OCI-LY7 (cell line): ENCODE measurements around the gene PLXNA4.

ENCODE experiments used
- EZH2phosphoT487 ChIP-seq: fragments of 200-600 bp; sonication (generic); IDR thresholded peaks from 2 replicates; pipeline ENCODE4 v1.6.1; 2018; ENCODE audit warnings: low read depth, borderline replicate concordance, mild to moderate bottlenecking, mixed run types, antibody characterized with exemption, low read length, moderate library complexity, mixed read lengths
- TF ChIP-seq, protein P1 (sequence below): fragments of 200-600 bp; sonication (generic); conservative IDR thresholded peaks from 2 replicates; pipeline ENCODE4 v1.5.1; 2014; ENCODE audit warnings: mild to moderate bottlenecking, antibody characterized with exemption, low read length, moderate library complexity, mixed read lengths

DNA sequence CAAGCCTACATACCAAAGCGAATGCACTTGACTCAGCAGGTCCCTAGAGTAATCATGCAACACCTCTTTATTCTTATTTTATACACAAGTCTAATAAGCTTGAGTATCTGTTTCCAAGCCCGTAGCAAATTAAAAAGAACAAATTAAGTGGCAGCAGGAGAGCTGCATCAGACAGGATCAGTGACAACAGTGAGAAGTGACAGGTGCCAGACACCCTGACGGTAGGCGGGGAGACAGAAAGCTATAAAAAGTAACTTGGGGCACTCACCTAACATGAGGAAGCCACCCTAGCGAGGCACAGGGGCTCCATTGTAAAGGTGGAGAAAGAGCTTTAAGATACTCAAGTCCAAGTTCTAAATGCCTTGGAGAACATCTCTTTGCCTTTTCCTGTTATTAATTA is 174.2 kb downstream of the PLXNA4 start:
- TF ChIP-seq, protein P1, sequence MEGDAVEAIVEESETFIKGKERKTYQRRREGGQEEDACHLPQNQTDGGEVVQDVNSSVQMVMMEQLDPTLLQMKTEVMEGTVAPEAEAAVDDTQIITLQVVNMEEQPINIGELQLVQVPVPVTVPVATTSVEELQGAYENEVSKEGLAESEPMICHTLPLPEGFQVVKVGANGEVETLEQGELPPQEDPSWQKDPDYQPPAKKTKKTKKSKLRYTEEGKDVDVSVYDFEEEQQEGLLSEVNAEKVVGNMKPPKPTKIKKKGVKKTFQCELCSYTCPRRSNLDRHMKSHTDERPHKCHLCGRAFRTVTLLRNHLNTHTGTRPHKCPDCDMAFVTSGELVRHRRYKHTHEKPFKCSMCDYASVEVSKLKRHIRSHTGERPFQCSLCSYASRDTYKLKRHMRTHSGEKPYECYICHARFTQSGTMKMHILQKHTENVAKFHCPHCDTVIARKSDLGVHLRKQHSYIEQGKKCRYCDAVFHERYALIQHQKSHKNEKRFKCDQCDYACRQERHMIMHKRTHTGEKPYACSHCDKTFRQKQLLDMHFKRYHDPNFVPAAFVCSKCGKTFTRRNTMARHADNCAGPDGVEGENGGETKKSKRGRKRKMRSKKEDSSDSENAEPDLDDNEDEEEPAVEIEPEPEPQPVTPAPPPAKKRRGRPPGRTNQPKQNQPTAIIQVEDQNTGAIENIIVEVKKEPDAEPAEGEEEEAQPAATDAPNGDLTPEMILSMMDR = no peak
- TF ChIP-seq EZH2phosphoT487 = no peak
